Activated effector memory CD4-positive, alpha-beta T cell treated with anti-CD3 and anti-CD28 coated beads, Interleukin-2, amount 50 U/mL, for 16 hours (primary cell): ENCODE measurements around the gene FGFRL1.

ENCODE experiments used
- DNase-seq: peaks from one replicate; pipeline ENCODE4 v3.0.0-alpha.2; 2020

Gene FGFRL1

GRCh38 chr4:1055721-1056590 lies 44.5 kb downstream of the FGFRL1 start:
- DNase-seq = peak; percentile 90

- peak; percentile 52 for DNase-seq
Measured at GRCh38 chr4:1056671-1057402, 45.4 kb downstream of the FGFRL1 start.

- peak; percentile 27 for DNase-seq
Measured at GRCh38 chr4:1057403-1057745, 45.9 kb downstream of the FGFRL1 start.

- DNase-seq = peak; percentile 34
Measured at GRCh38 chr4:1058198-1058996, 47.0 kb downstream of the FGFRL1 start.

- DNase-seq = peak; percentile 56
Measured at GRCh38 chr4:1058997-1059665, 47.7 kb downstream of the FGFRL1 start.

GRCh38 chr4:1060121-1060520 lies 48.7 kb downstream of the FGFRL1 start:
- peak; percentile 17 for DNase-seq

GRCh38 chr4:1060621-1061020 lies 49.2 kb downstream of the FGFRL1 start:
- DNase-seq = peak; percentile 27

GRCh38 chr4:1061056-1061700 lies 49.8 kb downstream of the FGFRL1 start:
- DNase-seq = peak; percentile 34

- DNase-seq = peak; percentile 13
Measured at GRCh38 chr4:1061760-1062159, 50.3 kb downstream of the FGFRL1 start.

- peak; percentile 14 for DNase-seq
Measured at GRCh38 chr4:1062419-1062818, 51.0 kb downstream of the FGFRL1 start.

GRCh38 chr4:1065732-1066131 lies 54.3 kb downstream of the FGFRL1 start:
- peak; percentile 12 for DNase-seq

- peak; percentile 24 for DNase-seq
Measured at GRCh38 chr4:1069394-1069793, 58.0 kb downstream of the FGFRL1 start.

GRCh38 chr4:1072830-1073446 lies 61.5 kb downstream of the FGFRL1 start:
- DNase-seq = peak; percentile 76

GRCh38 chr4:1074077-1074476 lies 62.7 kb downstream of the FGFRL1 start:
- DNase-seq = peak; percentile 39

GRCh38 chr4:1075225-1075624 lies 63.8 kb downstream of the FGFRL1 start:
- DNase-seq = peak; percentile 16

GRCh38 chr4:1075809-1076699 lies 64.6 kb downstream of the FGFRL1 start:
- peak; percentile 41 for DNase-seq
